Neural crest cell (in vitro differentiated cells): ENCODE measurements around the gene PHF21B. TPM values are rescaled to one million over a fixed set of nuclear protein-coding genes. Genes with fewer than 3 reads are reported as not detected.
A peak's percentile ranks its signal among the peaks of the same experiment; 100 is the strongest.

Experiments used
- DNase-seq: peaks from one replicate; pipeline ENCODE4 v3.0.0; 2021; ENCODE audit warnings: low read depth, mixed read lengths, low spot score
- H3K27ac Mint-ChIP-seq: one replicate; pipeline ENCODE4 v1.8.0; 2021; ENCODE audit warnings: mild to moderate bottlenecking, mixed read lengths; ENCODE audit not compliant: unreplicated experiment
- H3K27me3 Mint-ChIP-seq: 2 replicates; pipeline ENCODE4 v1.8.0; 2021; ENCODE audit warnings: low read depth, mild to moderate bottlenecking, mixed read lengths
- H3K36me3 Mint-ChIP-seq: 2 replicates; pipeline ENCODE4 v1.8.0; 2021; ENCODE audit warnings: low read depth, mild to moderate bottlenecking, mixed read lengths
- H3K4me1 Mint-ChIP-seq: 2 replicates; pipeline ENCODE4 v1.8.0; 2021; ENCODE audit warnings: mixed read lengths
- H3K4me3 Mint-ChIP-seq: one replicate; pipeline ENCODE4 v1.8.0; 2021; ENCODE audit warnings: mild to moderate bottlenecking, mixed read lengths
- H3K9me3 Mint-ChIP-seq: 2 replicates; pipeline ENCODE4 v1.8.0; 2021; ENCODE audit warnings: mixed read lengths
- total RNA-seq: library from RNA; stranded (reverse); gene quantifications from 2 replicates; pipeline ENCODE4 v1.2.1, GENCODE V29; 2021
- TF ChIP-seq, protein P1 (sequence below): fragments of 200-600 bp; sonication (generic); conservative IDR thresholded peaks from 2 replicates; pipeline ENCODE4 v1.5.0; 2021; ENCODE audit warnings: antibody characterized with exemption, mild to moderate bottlenecking

Gene PHF21B
- total RNA-seq, 1 donor from 2014 or later = 40.4 TPM

DNA sequence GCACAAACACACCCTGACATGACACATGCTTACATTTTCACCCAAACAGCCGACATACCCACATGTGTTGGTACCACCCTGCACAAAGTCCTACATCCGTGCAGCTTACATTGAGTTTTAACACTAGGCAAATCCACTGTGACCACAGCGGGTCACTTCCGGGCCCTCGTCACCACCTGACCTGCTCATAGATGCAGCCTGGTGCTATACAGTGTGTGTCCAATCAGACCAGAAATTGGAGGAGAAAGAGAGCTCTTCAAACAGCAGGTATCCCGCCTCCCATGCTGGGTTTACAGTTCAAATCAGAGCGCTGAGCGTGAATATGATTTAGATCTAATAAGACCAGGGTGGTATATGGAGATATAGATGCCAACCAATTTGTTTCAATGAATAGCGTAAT, 35.4 kb downstream of the PHF21B start:
- H3K9me3 Mint-ChIP-seq = no peaks in the 10 kb centered on the region
- H3K4me1 Mint-ChIP-seq = peaks cover 14% of the 10 kb centered on the region
- no peaks in the 10 kb centered on the region for H3K27me3 Mint-ChIP-seq
- no peak for DNase-seq
- no peaks in the 10 kb centered on the region for H3K36me3 Mint-ChIP-seq
- TF ChIP-seq, protein P1, sequence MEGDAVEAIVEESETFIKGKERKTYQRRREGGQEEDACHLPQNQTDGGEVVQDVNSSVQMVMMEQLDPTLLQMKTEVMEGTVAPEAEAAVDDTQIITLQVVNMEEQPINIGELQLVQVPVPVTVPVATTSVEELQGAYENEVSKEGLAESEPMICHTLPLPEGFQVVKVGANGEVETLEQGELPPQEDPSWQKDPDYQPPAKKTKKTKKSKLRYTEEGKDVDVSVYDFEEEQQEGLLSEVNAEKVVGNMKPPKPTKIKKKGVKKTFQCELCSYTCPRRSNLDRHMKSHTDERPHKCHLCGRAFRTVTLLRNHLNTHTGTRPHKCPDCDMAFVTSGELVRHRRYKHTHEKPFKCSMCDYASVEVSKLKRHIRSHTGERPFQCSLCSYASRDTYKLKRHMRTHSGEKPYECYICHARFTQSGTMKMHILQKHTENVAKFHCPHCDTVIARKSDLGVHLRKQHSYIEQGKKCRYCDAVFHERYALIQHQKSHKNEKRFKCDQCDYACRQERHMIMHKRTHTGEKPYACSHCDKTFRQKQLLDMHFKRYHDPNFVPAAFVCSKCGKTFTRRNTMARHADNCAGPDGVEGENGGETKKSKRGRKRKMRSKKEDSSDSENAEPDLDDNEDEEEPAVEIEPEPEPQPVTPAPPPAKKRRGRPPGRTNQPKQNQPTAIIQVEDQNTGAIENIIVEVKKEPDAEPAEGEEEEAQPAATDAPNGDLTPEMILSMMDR = no peak
- no peak overlapping the region for H3K27ac Mint-ChIP-seq
- H3K4me3 Mint-ChIP-seq = no peak overlapping the region

- H3K27ac Mint-ChIP-seq = no peak overlapping the region
- H3K9me3 Mint-ChIP-seq = no peaks in the 10 kb centered on the region
Observed at GRCh38 chr22:44973829-44974228, 36.0 kb downstream of the PHF21B start.

DNA sequence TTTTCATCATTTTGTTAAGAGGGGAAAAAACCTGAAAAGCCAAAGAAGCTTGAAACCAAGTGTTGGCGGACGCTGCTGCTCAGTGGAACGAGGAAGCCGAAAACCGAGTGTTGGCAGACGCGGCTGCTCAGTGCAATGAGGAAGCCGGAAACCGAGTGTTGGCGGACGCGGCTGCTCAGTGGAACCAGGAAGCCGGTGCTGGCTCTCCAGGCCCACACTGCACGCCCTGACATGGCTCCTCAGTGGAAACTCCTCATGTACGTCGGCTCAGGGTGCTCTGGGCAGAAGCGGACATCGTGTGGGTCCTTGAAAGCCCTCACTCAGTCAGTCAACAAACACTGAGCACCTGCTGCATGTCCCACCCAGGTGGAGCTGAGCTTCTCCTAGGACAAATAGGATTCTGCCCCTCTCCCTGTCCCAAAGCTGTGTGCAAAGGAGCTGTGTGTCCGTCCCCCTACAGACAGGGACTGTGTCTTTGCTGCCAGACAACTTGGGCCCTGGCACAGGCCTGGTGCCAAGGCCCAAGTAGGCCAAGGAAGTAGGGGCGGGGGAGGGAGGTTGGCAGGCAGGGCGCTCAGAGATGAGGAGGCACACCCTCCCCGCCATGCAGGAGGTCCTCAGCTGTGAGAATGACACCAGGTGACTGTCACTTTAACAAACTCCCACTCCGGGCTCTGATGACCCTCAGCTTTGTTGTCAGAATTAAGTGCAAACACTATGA, 37.3 kb downstream of the PHF21B start:
- H3K27me3 Mint-ChIP-seq = no peaks in the 10 kb centered on the region
- no peak for DNase-seq

More at GRCh38 chr22:44973829-44974228, 36.0 kb downstream of the PHF21B start:
- TF ChIP-seq, protein P1 = no peak
- Mint-ChIP-seq H3K4me3 (no peak overlapping the region), H3K36me3 (no peaks in the 10 kb centered on the region), H3K4me1 (peaks cover 16% of the 10 kb centered on the region), H3K27me3 (no peaks in the 10 kb centered on the region)
- DNase-seq = no peak

GRCh38 chr22:44971651-44972362, 38.0 kb downstream of the PHF21B start:
- H3K27me3 Mint-ChIP-seq = no peaks in the 10 kb centered on the region
- H3K4me1 Mint-ChIP-seq = peaks cover 24% of the 10 kb centered on the region
- H3K36me3 Mint-ChIP-seq = peaks cover 3% of the 10 kb centered on the region
- H3K4me3 Mint-ChIP-seq = peak overlapping the region; percentile 8
- H3K9me3 Mint-ChIP-seq = no peaks in the 10 kb centered on the region
- TF ChIP-seq, protein P1 = no peak
- H3K27ac Mint-ChIP-seq = no peak overlapping the region
- DNase-seq = no peak

More for the DNA sequence above, 37.3 kb downstream of the PHF21B start:
- no peak overlapping the region for H3K27ac Mint-ChIP-seq
- H3K4me1 Mint-ChIP-seq = peaks cover 23% of the 10 kb centered on the region
- TF ChIP-seq, protein P1 = no peak
- H3K4me3 Mint-ChIP-seq = no peak overlapping the region
- peaks cover 3% of the 10 kb centered on the region for H3K36me3 Mint-ChIP-seq
- H3K9me3 Mint-ChIP-seq = no peaks in the 10 kb centered on the region

- Mint-ChIP-seq H3K4me1 (peaks cover 19% of the 10 kb centered on the region), H3K9me3 (no peaks in the 10 kb centered on the region)
- TF ChIP-seq, protein P1 = no peak
Observed at GRCh38 chr22:44970291-44970690, 39.5 kb downstream of the PHF21B start.

More at GRCh38 chr22:44970291-44970690, 39.5 kb downstream of the PHF21B start:
- H3K27ac Mint-ChIP-seq = no peak overlapping the region
- no peaks in the 10 kb centered on the region for H3K27me3 Mint-ChIP-seq
- peaks cover 3% of the 10 kb centered on the region for H3K36me3 Mint-ChIP-seq
- no peak for DNase-seq
- no peak overlapping the region for H3K4me3 Mint-ChIP-seq
